IPS-18c (cell line): Measurements from ENCODE around the gene GRK4.
"Not testable (repeated sequence)": the region's sequence is repeated elsewhere in the genome, so short reads cannot be mapped to it uniquely, and the experiment has no call there.

ENCODE experiments used
- H3K4me3 ChIP-seq: 2 replicates; pipeline ENCODE4 v1.7.0; 2013; ENCODE audit warnings: low read depth, mild to moderate bottlenecking, low read length, moderate library complexity; ENCODE audit not compliant: insufficient read depth
- H3K9me3 ChIP-seq: one replicate; pipeline ENCODE4 v1.6.1; 2013; ENCODE audit warnings: mild to moderate bottlenecking, low read length, moderate library complexity; ENCODE audit not compliant: control insufficient read depth, insufficient read depth

The GRK4 gene

GRCh38 chr4:2937986-2938385, 25.4 kb upstream of the GRK4 start:
- Histone ChIP-seq H3K9me3 (no peaks in the 10 kb centered on the region), H3K4me3 (no peak overlapping the region)

DNA sequence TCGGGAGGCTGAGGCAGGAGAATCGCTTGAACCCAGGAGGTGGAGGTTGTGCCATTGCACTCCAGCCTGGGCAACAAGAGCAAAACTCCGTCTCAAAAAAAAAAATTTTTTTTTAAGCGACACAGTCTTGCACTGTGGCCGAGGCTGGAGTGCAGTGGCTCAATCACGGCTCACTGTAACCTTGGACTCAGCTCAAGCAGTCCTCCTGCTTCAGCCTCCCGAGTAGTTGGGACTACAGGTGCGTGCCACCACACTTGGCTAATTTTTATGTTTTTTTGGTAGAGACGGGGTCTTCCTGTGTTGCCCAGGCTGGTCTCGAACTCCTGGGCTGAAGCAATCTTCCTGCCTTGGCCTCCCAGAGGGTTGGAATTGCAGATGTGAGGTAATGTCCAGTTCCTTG, 25.0 kb upstream of the GRK4 start:
- not testable (repeated sequence) for H3K9me3 ChIP-seq, H3K4me3 ChIP-seq

DNA sequence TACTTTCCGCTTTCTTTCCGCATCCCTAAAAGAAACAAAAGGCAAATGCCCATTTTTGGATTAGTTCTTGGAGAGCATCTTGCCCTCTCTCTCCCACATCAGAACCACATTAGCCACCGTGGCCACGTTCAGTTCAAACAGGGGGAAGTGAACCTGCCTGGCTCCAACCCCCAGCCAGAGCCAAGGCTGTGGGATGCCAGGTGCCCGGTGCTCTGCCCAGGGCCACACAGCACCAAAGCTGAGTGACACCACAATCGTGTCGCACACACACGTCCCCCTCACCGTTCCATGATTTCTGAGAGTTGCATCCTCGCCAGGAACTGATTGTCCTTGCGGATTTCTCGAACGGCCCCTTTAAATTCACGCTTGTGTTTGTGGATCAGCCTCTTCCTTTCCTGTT, 24.5 kb upstream of the GRK4 start:
- H3K9me3 ChIP-seq, result no peaks in the 10 kb centered on the region
- H3K4me3 ChIP-seq, result no peak overlapping the region

DNA sequence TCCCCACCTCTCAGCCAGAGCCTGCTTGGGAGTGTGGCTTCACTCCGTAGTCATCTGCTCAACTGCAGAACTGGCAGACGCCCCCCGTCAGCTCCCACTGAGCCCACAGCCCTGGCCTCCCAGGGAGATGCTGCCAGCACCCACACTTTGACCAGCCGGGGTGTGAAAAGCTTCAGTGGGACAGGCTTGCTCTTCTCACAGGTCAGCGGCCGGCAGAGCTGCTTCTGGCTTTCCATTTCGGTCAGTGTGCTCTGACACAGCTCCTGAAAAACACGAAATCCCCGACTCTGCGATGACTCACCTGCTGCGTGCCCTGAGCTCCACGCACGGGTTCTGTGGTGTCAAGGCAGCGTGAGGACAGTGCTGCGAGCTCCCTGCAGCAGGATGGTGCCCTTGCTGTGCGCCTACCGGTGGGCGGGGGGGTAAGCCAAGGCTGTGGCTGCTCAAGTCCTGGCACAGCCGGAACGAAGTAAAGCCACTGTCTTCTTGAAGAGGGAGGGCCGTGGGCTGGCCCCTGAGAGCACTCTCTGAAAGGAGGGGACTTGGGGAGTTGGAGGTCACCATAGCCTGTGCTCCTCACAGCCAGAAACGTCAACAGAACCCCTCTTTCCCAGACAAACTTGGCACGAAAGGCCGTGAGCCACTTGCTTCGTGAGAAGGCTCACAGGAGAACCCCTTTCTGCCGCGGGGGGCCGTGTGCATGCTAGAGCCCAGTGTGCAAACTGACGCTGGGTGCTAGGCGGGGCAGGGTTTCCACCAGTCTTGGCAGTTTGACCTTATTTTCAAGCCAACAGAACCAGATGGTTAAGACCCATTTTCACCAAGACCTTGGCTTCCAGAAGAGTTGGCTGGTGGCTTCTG, 23.8 kb upstream of the GRK4 start:
- Histone ChIP-seq H3K4me3 (no peak overlapping the region), H3K9me3 (no peaks in the 10 kb centered on the region)

DNA sequence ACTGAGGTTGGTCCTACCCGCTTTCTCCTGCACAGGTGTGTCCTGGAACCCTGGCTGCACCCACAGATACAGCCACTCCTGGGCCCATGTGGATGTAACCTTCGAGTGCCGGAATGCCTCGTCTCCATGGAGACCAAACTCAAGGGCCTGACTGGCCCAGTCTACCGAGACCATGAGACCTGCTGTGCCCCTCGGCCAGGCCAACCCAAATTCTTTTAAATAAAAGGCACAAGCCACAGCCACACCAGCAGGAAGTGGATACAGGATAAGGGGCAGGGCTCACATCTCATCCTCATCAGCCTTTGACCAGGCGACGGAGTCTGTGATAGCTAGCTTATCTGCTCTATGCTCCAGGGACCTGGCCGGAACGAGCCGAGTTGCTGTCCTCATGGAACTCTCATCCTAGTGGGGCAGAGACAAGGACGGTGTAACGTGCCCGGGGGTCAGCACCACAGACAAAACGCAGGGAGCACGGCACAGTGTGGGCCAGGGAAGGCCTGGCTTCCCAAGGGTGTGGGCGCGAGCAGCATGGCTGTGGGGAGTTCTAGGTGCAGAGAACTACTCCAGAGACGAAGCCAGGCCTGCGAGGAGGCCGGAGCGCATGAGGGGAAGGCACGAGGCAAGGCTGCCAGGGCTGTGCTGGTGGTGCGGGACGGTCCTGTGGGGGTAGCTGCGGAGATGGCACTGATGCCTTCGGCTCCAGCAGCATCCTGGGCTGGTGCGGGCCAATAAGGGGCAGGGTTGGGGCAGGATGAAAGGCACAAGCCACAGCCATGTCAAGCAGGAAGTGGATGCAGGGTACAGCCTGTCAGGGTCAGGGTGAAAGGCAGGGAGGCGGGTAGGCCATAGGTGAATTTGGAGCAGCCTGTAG, 22.9 kb upstream of the GRK4 start:
- no peaks in the 10 kb centered on the region for H3K9me3 ChIP-seq

GRCh38 chr4:2941138-2942036, 22.0 kb upstream of the GRK4 start:
- Histone ChIP-seq H3K9me3 (no peaks in the 10 kb centered on the region), H3K4me3 (no peak overlapping the region)

More for the DNA sequence above, 22.9 kb upstream of the GRK4 start:
- H3K4me3 ChIP-seq, result no peak overlapping the region

DNA sequence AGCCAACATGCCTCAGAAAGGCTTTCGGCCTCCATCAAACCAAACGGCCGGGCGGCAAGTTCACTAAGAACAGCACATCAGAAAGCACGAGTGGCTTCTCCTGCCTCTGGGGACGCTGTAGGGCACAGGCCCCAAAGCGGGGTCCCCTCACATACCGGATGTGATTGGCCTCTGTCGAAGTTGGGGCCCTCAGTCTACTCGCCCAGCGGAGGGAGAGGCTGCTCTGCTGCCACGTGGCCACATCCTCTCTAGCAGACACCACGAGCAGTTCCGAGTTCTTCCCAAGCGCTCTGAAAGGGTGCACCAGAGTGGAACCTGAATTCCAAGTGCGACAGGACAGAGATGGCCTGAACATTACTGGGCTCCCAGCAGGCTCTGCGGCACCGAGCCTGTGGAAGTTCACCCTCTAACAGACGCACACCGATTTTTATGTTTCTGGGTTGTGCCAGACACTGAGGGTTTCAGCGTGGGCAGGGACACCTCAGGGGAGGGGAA, 21.3 kb upstream of the GRK4 start:
- no peaks in the 10 kb centered on the region for H3K9me3 ChIP-seq
- no peak overlapping the region for H3K4me3 ChIP-seq

DNA sequence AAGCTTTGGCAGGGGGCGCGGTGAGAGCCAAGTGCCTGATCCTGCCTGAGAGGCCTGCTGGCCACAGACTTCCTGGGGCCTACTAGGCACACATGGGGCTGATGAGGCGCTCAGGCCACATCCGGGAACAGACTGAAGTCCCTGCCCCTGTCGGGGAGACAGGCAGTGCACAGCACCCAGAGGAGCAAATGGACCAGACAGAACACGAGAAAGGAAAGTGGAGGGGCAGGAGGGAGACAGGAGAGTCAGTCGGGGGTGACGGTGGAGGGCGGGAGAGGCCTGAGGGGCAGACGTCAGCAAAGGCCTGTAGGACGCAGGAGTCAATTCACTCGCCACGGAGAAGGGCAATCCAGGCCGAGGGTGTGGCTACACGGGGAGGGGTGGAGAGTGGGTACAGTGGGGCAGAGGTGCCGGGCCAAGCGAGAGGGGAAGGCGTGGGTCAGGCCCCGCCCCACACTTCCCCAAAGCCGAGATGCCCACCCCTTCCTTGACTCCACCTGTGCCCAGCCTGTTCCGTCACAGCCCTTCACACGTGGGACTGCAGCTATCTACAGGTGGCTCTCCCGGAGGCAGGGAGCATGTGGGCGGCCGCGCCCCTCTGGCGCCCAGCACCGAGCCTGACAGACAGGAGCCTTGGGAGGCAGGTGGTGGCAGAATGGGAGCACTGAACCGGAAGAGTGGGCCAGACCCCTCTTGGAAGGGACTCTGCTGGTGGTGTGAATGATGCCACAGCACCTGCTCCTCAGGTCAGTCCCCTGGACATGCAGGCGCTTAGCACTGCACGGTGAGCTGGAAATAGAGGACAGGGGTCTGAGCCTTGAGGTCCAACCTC, 20.6 kb upstream of the GRK4 start:
- H3K4me3 ChIP-seq, result no peak overlapping the region
- H3K9me3 ChIP-seq, result no peaks in the 10 kb centered on the region

GRCh38 chr4:2943364-2944090, 19.8 kb upstream of the GRK4 start:
- H3K4me3 ChIP-seq, result no peak overlapping the region
- no peaks in the 10 kb centered on the region for H3K9me3 ChIP-seq

DNA sequence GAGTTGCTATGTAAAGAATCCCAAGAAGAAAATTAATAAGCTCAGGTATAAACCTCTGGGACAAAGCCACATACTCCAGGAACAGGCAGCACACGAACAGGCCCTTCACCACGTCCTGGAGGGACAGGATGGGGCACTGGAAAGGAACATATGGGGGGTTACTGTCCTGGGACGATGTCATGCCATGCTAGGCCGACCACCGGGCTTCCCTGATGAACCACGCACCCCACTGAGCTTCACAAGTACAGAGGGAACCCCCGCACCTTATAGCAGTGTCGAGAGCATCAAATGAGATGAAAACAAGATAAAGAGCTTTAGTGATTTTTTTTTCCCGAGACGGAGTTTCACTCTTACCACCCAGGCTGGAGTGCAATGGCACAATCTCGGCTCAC, 19.3 kb upstream of the GRK4 start:
- Histone ChIP-seq H3K9me3 (no peaks in the 10 kb centered on the region), H3K4me3 (no peak overlapping the region)

GRCh38 chr4:2944586-2945526, 18.5 kb upstream of the GRK4 start:
- Histone ChIP-seq H3K4me3 (no peak overlapping the region), H3K9me3 (no peaks in the 10 kb centered on the region)

- H3K9me3 ChIP-seq, H3K4me3 ChIP-seq: not testable (repeated sequence)
These were observed 17.5 kb upstream of the GRK4 start for GRCh38 chr4:2945619-2946604.

GRCh38 chr4:2946812-2947600, 16.4 kb upstream of the GRK4 start:
- Histone ChIP-seq H3K4me3 (no peak overlapping the region), H3K9me3 (no peaks in the 10 kb centered on the region)
